Left ventricle myocardium inferior (tissue), 1 donor: ENCODE data around the gene KRT12. TPM values are rescaled to one million over a fixed set of nuclear protein-coding genes. Genes with fewer than 3 reads are reported as not detected.

ENCODE experiments used
- DNase-seq: peaks from one replicate; pipeline ENCODE4 v3.0.0-alpha.2; 2020
- H3K27ac ChIP-seq: fragments of 200-600 bp; replicated peaks from 2 replicates; pipeline ENCODE4 v1.8.0; 2021
- H3K27me3 ChIP-seq: fragments of 200-600 bp; 2 replicates; pipeline ENCODE4 v1.8.0; 2021; ENCODE audit warnings: low read depth
- H3K36me3 ChIP-seq: fragments of 200-600 bp; 2 replicates; pipeline ENCODE4 v1.8.0; 2021
- H3K4me1 ChIP-seq: fragments of 200-600 bp; 2 replicates; pipeline ENCODE4 v1.8.0; 2021
- H3K4me3 ChIP-seq: fragments of 200-600 bp; 2 replicates; pipeline ENCODE4 v1.8.0; 2021; ENCODE audit warnings: mild to moderate bottlenecking, moderate library complexity
- H3K9me3 ChIP-seq: fragments of 200-600 bp; replicated peaks from 2 replicates; pipeline ENCODE4 v1.8.0; 2021
- intact Hi-C: fragments of 100-400 bp; cut with micrococcal nuclease; formaldehyde crosslinking; loops from one replicate; pipeline ENCODE4 v1.11.0; 2022
- total RNA-seq: library from RNA; stranded (reverse); fragmentation: NEBNext Ultra II Directional; extraction: Animal tissue kit (Norgen Biotek cat#: 25700); gene quantifications from one replicate; pipeline ENCODE4 v1.2.1, GENCODE V29; 2021
- TF ChIP-seq, protein P1 (sequence below): fragments of 200-600 bp; IDR thresholded peaks from 2 replicates; pipeline ENCODE4 v1.8.0; 2021; ENCODE audit warnings: antibody characterized with exemption, mild to moderate bottlenecking, borderline replicate concordance
- donor health status: DM: no; HTN: yes; CAD: no; lungs with severe emphysema.

The KRT12 gene
- total RNA-seq, 1 donor from 2014 or later: not detected

DNA sequence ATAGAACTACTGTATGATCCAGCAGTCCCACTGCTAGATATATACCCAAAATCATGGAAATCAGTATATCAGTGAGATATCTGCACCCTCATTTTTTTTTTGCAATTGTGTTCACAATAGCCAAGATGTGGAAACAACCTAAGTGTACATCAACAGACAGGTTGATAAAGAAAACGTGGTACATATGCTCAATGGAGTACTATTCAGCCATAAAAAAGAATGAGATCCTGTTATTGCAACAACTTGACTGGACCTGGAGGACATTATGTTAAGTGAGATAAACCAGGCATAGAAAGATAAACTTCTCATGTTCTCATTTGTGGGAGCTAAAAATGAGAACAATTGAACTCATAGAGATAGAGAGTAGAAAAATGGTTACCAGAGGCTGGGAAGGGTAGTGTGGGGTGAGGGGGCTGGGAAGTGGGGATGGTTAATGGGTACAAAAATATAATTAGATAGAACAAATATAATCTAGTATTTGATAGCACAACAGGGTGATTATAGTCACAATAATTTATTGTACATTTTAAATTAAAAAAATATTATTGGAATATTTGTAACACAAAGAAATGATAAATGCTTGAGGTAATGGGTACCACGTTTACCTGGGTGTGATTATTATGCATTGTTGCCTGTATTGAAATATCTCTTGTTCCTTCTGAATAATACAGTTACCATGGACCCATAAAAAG lies 36.8 kb downstream of the KRT12 start:
- Histone ChIP-seq H3K4me3 (no peak overlapping the region), H3K36me3 (peaks cover 19% of the 10 kb centered on the region), H3K4me1 (peaks cover 37% of the 10 kb centered on the region), H3K27me3 (no peaks in the 10 kb centered on the region), H3K9me3 (no peaks in the 10 kb centered on the region), H3K27ac (no peak overlapping the region)
- TF ChIP-seq, protein P1, sequence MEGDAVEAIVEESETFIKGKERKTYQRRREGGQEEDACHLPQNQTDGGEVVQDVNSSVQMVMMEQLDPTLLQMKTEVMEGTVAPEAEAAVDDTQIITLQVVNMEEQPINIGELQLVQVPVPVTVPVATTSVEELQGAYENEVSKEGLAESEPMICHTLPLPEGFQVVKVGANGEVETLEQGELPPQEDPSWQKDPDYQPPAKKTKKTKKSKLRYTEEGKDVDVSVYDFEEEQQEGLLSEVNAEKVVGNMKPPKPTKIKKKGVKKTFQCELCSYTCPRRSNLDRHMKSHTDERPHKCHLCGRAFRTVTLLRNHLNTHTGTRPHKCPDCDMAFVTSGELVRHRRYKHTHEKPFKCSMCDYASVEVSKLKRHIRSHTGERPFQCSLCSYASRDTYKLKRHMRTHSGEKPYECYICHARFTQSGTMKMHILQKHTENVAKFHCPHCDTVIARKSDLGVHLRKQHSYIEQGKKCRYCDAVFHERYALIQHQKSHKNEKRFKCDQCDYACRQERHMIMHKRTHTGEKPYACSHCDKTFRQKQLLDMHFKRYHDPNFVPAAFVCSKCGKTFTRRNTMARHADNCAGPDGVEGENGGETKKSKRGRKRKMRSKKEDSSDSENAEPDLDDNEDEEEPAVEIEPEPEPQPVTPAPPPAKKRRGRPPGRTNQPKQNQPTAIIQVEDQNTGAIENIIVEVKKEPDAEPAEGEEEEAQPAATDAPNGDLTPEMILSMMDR: no peak
- intact Hi-C loops: no loop called here
- DNase-seq: no peak

DNA sequence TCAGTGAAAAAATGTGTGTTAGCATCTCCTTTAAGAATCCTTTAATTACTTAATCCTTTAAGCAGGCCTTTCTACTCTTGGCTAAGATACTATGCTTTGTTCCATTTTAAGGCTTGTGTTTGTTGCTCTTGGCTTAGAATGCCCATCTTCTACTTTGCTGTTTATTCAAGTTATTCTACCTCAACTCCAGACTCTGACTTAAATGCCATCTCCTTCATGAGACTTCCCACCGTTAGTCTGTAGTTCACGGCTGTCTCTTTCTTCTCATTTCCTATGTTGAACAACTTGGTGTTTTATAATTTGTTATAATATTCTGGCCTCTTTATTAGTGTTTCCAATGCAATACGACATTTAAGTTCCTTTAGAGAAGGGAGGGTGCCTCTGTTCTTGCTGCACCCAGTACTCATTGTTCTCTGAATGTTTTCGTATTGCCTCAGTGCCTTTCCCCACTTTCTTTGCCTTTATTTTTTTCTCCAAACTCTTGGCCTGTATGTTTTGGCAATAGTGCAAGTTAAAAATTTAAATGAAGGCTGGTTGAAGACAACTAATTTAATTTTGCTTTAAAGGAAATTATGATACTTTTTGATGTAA lies 38.5 kb downstream of the KRT12 start:
- intact Hi-C loops: no loop called here
- Histone ChIP-seq H3K4me1 (peaks cover 37% of the 10 kb centered on the region), H3K27me3 (no peaks in the 10 kb centered on the region), H3K27ac (peak overlapping the region; percentile 78), H3K36me3 (peaks cover 6% of the 10 kb centered on the region), H3K4me3 (no peak overlapping the region), H3K9me3 (no peaks in the 10 kb centered on the region)
- no peak for DNase-seq
- TF ChIP-seq, protein P1: no peak

DNA sequence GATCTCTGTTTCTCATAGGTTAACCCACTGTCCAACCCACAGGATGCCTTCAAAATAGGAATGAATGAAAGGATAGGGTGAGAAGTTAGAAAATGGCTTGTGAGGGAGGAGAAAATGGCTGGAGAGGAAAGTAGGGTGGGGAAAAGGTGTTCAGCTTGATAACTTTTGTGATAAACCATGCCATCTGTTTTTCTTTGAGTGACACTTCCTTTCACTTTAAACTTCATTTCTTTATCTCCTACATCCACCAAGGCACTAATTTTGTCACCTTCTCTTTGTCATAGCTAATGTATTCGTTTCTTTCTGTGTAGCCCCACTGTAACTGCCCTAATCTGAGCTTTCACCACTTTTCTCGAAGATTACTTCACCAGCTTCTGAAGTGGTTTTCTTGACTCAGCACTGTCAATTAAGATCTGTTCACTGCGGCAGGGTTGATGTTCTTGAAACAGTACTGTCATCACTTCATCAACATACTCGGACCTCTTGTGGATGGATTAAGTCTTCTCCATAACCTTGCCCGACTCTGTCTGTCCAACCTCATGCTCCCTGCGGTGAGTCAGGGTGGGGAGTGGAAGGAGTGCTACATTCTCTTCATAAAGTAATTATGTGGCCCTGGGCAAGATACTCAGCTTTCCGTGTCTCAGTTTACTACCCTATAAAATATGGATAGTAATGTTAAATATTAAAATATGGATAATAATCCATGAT lies 39.1 kb downstream of the KRT12 start:
- H3K36me3 ChIP-seq: peaks cover 6% of the 10 kb centered on the region
- intact Hi-C loops: no loop called here
- peaks cover 31% of the 10 kb centered on the region for H3K4me1 ChIP-seq
- H3K27me3 ChIP-seq: no peaks in the 10 kb centered on the region
- no peak for DNase-seq
- peak overlapping the region; percentile 78 for H3K27ac ChIP-seq
- H3K9me3 ChIP-seq: no peaks in the 10 kb centered on the region
- TF ChIP-seq, protein P1: no peak
- no peak overlapping the region for H3K4me3 ChIP-seq

DNA sequence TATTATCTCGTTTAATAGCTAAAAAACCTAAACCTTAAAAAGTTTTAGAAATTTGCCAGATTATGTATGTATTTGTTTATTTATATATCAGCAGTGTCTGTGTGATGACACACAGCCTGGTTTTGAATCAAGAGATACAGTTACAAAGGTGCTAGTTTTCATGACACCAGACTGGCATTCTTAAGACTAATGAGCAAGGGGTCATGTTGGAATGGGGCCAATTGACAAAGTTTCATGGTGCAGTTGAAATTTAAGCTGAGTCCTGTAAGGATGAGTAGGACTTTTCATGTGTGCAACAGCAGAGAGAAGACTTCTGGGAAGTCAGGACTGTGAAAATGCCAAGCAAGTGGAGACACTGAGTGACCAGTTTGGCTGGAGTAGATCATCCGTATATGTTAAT lies 41.4 kb downstream of the KRT12 start:
- no peaks in the 10 kb centered on the region for H3K27me3 ChIP-seq
- TF ChIP-seq, protein P1: no peak
- H3K36me3 ChIP-seq: peaks cover 6% of the 10 kb centered on the region
- DNase-seq: no peak
- intact Hi-C loops: no loop called here
- no peak overlapping the region for H3K4me3 ChIP-seq
- H3K4me1 ChIP-seq: peaks cover 39% of the 10 kb centered on the region
- H3K9me3 ChIP-seq: no peaks in the 10 kb centered on the region
- H3K27ac ChIP-seq: no peak overlapping the region

DNA sequence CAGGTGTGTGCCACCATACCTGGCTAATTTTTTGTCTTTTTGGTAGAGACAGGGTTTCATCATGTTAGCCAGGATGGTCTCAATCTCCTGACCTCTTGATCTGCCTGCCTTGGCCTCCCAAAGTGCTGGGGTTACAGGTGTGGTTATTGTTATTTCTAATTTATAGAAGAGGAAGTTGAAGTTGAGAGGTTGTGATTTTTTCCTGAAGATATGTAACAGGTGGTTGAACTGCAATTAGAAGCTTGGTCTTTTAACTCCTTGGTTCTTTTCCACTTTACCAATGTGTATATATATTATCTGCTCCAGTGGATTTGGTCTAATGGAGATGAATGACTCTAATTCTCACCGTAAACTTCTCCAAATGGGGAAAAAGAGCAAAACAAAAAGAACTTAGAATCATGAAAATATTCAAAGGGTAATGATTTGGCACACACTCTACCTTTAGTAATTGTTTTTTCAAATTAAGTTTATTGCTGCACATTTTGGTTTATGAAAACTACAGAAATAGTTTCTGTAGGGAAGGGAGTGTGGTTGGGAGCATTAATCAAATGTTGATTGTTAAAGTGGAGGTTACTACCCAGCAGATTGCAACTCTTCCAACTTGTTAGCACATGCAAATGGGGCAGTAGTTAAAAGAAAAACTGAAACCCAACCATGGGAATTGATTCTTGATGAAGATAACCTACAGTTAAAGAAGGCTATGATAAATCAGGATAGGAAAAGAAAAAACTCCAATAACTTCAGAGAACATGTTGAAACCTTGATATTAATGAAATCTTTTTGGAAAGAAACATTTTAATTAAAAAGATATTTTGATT lies 42.8 kb downstream of the KRT12 start:
- Histone ChIP-seq H3K36me3 (no peaks in the 10 kb centered on the region), H3K4me3 (no peak overlapping the region), H3K9me3 (no peaks in the 10 kb centered on the region), H3K27ac (no peak overlapping the region), H3K4me1 (peaks cover 49% of the 10 kb centered on the region), H3K27me3 (no peaks in the 10 kb centered on the region)
- TF ChIP-seq, protein P1: no peak
- intact Hi-C loops: no loop called here
- DNase-seq: no peak
